PC-9 (cell line): ENCODE measurements around the gene ARHGAP44. TPM values are rescaled to one million over a fixed set of nuclear protein-coding genes. Genes with fewer than 3 reads are reported as not detected.

ENCODE experiments used
- BruUV-seq: library from RNA; stranded (reverse); fragments of 400-500 nt; replicated peaks from 2 replicates; lab custom pipeline; 2021; lab: Mats Ljungman, UMichigan
- CTCF ChIA-PET: fragments of 300-600 bp; sonication (Branson Sonifier 250); formaldehyde crosslinking; loops from one replicate; lab custom pipeline; 2022; ENCODE audit warnings: antibody characterized with exemption; lab: Charles Lee
- POLR2A ChIA-PET: fragments of 300-600 bp; sonication (Branson Sonifier 250); formaldehyde crosslinking; loops from one replicate; lab custom pipeline; 2022; ENCODE audit warnings: antibody characterized with exemption; ENCODE audit not compliant: unreplicated experiment; lab: Charles Lee
- DNase-seq, 2 experiments: peaks; one replicate each; pipeline versions ENCODE4 v3.0.0 to v3.0.0-alpha.2; 2015 to 2022; ENCODE audit warnings: mixed read lengths in 1 of 2
- H2AFZ ChIP-seq: fragments of 200-600 bp; sonication (generic); 2 replicates; pipeline ENCODE4 v1.8.1; 2017; ENCODE audit warnings: antibody characterized with exemption
- H3F3A ChIP-seq: fragments of 200-600 bp; sonication (generic); 2 replicates; pipeline ENCODE4 v1.8.1; 2017; ENCODE audit warnings: antibody characterized with exemption, mild to moderate bottlenecking, low read depth; ENCODE audit not compliant: insufficient read depth
- H3K27ac ChIP-seq: fragments of 200-600 bp; sonication (generic); 2 replicates; pipeline ENCODE4 v1.6.1; 2016; ENCODE audit warnings: mixed run types
- H3K27me3 ChIP-seq: fragments of 200-600 bp; sonication (generic); 2 replicates; pipeline ENCODE4 v1.6.1; 2016; ENCODE audit warnings: low read depth, mixed run types; ENCODE audit not compliant: insufficient read depth
- H3K36me3 ChIP-seq: fragments of 200-600 bp; sonication (generic); 2 replicates; pipeline ENCODE4 v1.6.1; 2016; ENCODE audit warnings: low read depth, mixed run types
- H3K4me1 ChIP-seq: fragments of 200-600 bp; sonication (generic); replicated peaks from 2 replicates; pipeline ENCODE4 v1.6.1; 2016; ENCODE audit warnings: mixed run types; ENCODE audit not compliant: insufficient read depth
- H3K4me2 ChIP-seq: fragments of 200-600 bp; sonication (generic); 2 replicates; pipeline ENCODE4 v1.6.1; 2017; ENCODE audit warnings: mixed run types
- H3K4me3 ChIP-seq: fragments of 200-600 bp; sonication (generic); 2 replicates; pipeline ENCODE4 v1.6.1; 2016; ENCODE audit warnings: mixed run types
- H3K79me2 ChIP-seq: fragments of 200-600 bp; sonication (generic); 2 replicates; pipeline ENCODE4 v1.6.1; 2017; ENCODE audit warnings: low read depth, mixed run types
- H3K9me2 ChIP-seq: fragments of 200-600 bp; sonication (generic); 2 replicates; pipeline ENCODE4 v1.8.1; 2017; ENCODE audit warnings: mild to moderate bottlenecking; ENCODE audit not compliant: insufficient read depth
- H3K9me3 ChIP-seq: fragments of 200-600 bp; sonication (generic); 2 replicates; pipeline ENCODE4 v1.8.1; 2016; ENCODE audit warnings: low read depth; ENCODE audit not compliant: insufficient read depth
- H4K20me1 ChIP-seq: fragments of 200-600 bp; sonication (generic); 2 replicates; pipeline ENCODE4 v1.8.1; 2017; ENCODE audit not compliant: insufficient read depth
- CTCF ChIP-seq: fragments of 200-600 bp; sonication (generic); conservative IDR thresholded peaks from 2 replicates; pipeline ENCODE4 v1.6.1; 2017; ENCODE audit warnings: mixed run types, antibody characterized with exemption, mild to moderate bottlenecking, moderate library complexity
- EZH2 ChIP-seq: fragments of 200-600 bp; sonication (generic); IDR thresholded peaks from 2 replicates; pipeline ENCODE4 v1.8.0; 2017; ENCODE audit warnings: antibody characterized with exemption, low read depth
- intact Hi-C: fragments of 100-400 bp; cut with micrococcal nuclease; formaldehyde crosslinking; loops from one replicate; pipeline ENCODE4 v1.10.0; 2022; ENCODE audit not compliant: unreplicated experiment
- total RNA-seq: library from RNA; stranded (reverse); gene quantifications from 2 replicates; pipeline ENCODE4 v1.2.3, GENCODE V29; 2021

ARHGAP44 gene
- total RNA-seq, 1 experiment from 2014 or later, result not detected

GRCh38 chr17:12768255-12768654 is 21.0 kb upstream of the ARHGAP44 start:
- no peaks in the 10 kb centered on the region for H3K4me1 ChIP-seq
- no peaks in the 10 kb centered on the region for H3K9me2 ChIP-seq
- no peaks in the 10 kb centered on the region for H4K20me1 ChIP-seq
- POLR2A ChIA-PET, result no interaction called here
- CTCF ChIA-PET, result no interaction called here
- H3F3A ChIP-seq, result no peaks in the 10 kb centered on the region
- BruUV-seq, result no TSS peak
- TF ChIP-seq EZH2 (no peak), CTCF (no peak)
- H3K27ac ChIP-seq, result no peak overlapping the region
- intact Hi-C loops, result no loop called here
- H2AFZ ChIP-seq, result no peak overlapping the region
- H3K9me3 ChIP-seq, result no peaks in the 10 kb centered on the region
- no peak for DNase-seq
- H3K36me3 ChIP-seq, result no peaks in the 10 kb centered on the region
- H3K79me2 ChIP-seq, result no peaks in the 10 kb centered on the region
- no peak overlapping the region for H3K4me3 ChIP-seq
- peaks cover 6% of the 10 kb centered on the region; the same call in 1 of the 2 replicates for H3K27me3 ChIP-seq
- no peak overlapping the region for H3K4me2 ChIP-seq

- no peaks in the 10 kb centered on the region for H4K20me1 ChIP-seq
- ChIA-PET CTCF (no interaction called here), POLR2A (no interaction called here)
- BruUV-seq, result no TSS peak
- TF ChIP-seq CTCF (no peak), EZH2 (no peak)
- H3K27me3 ChIP-seq, result peaks cover 6% of the 10 kb centered on the region; the same call in 1 of the 2 replicates
- H3K27ac ChIP-seq, result no peak overlapping the region
- no peaks in the 10 kb centered on the region for H3K9me2 ChIP-seq
- no peaks in the 10 kb centered on the region for H3F3A ChIP-seq
- H3K4me2 ChIP-seq, result no peak overlapping the region
- H2AFZ ChIP-seq, result no peak overlapping the region
- no peaks in the 10 kb centered on the region for H3K79me2 ChIP-seq
- no peaks in the 10 kb centered on the region for H3K4me1 ChIP-seq
- no peak for DNase-seq
- no peak overlapping the region for H3K4me3 ChIP-seq
- H3K36me3 ChIP-seq, result no peaks in the 10 kb centered on the region
- intact Hi-C loops, result no loop called here
- H3K9me3 ChIP-seq, result no peaks in the 10 kb centered on the region
Observed at GRCh38 chr17:12769981-12770380, 19.3 kb upstream of the ARHGAP44 start.

- Histone ChIP-seq H3K27me3 (peaks cover 6% of the 10 kb centered on the region; the same call in 1 of the 2 replicates), H3K4me3 (no peak overlapping the region), H3K36me3 (no peaks in the 10 kb centered on the region), H2AFZ (no peak overlapping the region), H3K27ac (no peak overlapping the region), H3F3A (no peaks in the 10 kb centered on the region), H3K9me3 (no peaks in the 10 kb centered on the region), H3K4me1 (no peaks in the 10 kb centered on the region), H3K9me2 (no peaks in the 10 kb centered on the region), H3K4me2 (no peak overlapping the region), H3K79me2 (no peaks in the 10 kb centered on the region), H4K20me1 (no peaks in the 10 kb centered on the region)
- ChIA-PET CTCF (no interaction called here), POLR2A (no interaction called here)
- TF ChIP-seq EZH2 (no peak), CTCF (no peak)
- no TSS peak for BruUV-seq
- DNase-seq, result no peak
- intact Hi-C loops, result no loop called here
Observed at GRCh38 chr17:12773153-12773552, 16.1 kb upstream of the ARHGAP44 start.
